Amniotic stem cell (primary cell): ENCODE results near the gene MATN1.
A peak's percentile ranks its signal among the peaks of the same experiment; 100 is the strongest.

Experiments
- DNase-seq: peaks from one replicate; lab custom pipeline; 2025; lab: John Stamatoyannopoulos, UW

Gene MATN1

DNA sequence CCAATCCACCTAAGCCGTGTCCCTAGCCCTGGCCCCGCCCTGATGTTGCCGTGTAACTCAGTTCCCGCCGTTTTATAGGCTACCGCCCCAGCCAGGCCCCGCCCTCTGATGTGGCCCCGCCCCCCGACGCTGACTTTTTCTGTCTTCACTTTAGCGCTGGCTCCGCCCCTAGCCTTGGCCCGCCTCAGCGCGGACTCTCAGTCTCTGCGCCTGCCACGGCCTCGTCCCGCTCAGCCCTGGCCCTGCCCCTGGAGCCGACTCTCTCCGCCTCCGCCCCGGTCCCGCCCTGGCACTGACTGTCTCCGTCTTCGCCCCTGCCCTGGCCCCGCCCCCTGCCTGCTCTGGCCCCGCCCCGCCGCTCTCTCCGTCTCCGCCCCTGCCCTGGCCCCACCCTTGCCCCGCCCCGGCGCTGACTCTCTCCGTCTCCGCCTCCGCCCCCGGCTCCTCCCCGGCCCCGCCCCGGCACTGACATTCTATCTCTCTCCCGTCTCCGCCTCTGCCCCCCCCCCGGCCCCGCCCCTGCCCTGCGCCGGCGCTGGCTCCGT, 5.2 kb downstream of the MATN1 start:
- peak; percentile 100 for DNase-seq

DNA sequence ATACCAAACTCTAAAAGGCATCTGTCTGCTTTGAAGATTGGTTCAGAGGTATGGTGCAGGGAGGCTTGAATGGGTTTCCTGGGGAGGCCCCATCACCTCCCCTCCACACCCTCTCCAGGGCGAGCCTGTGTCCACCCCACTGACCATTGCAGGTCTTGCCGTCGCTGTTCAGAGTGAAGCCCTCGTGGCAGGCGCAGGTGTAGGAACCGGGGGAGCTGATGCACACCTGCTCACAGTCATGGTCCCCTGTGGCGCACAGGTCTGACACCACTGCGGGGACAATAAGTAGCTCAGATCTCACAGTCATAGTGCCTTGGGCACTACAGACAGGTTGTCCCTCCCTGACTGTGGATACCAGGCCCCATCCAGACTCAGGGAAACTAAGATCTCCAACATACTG, 6.7 kb downstream of the MATN1 start:
- no peak for DNase-seq

DNA sequence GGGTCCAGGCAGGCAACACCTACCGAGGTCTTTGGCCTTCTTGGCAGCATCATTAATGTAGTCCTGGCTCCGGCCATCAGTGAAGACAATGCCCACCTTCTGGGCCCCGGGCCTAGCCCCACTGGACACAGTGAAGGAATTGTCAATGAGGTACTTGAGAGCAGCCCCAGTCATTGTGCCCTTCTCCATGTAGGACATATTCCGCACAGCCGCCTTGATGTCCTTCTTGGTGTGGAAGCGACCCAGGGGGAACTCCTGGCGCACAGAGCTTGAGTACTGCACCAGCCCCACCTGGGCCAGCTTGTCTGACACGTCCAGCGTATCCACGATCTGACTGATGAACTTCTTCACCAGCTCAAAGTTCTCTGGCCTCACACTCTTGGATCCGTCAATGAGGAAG, 7.5 kb downstream of the MATN1 start:
- no peak for DNase-seq

DNA sequence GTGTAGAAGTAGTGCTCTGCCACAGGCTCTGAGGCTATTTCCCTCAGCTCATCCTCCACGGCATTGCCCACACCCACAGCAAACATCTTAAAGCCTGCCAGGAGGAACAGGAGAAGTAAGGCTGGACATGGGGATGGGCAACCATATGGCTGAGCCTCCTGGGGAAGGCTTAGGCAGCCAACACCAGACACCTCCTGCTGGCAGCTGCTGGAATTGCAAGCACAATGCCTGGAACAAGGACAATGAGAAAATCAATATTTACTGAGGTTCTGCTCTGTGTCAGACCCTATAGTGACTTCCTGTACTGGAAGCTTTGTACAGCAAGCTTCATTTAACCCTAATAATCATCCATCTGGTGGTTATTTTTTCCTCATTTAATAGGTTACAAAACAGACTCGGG, 8.2 kb downstream of the MATN1 start:
- no peak for DNase-seq

- no peak for DNase-seq
These were observed 8.8 kb downstream of the MATN1 start for GRCh38 chr1:30714536-30715090.

GRCh38 chr1:30714025-30714424, 9.4 kb downstream of the MATN1 start:
- DNase-seq: no peak

- DNase-seq: no peak
These were observed 10.1 kb downstream of the MATN1 start for GRCh38 chr1:30713311-30713710.

DNA sequence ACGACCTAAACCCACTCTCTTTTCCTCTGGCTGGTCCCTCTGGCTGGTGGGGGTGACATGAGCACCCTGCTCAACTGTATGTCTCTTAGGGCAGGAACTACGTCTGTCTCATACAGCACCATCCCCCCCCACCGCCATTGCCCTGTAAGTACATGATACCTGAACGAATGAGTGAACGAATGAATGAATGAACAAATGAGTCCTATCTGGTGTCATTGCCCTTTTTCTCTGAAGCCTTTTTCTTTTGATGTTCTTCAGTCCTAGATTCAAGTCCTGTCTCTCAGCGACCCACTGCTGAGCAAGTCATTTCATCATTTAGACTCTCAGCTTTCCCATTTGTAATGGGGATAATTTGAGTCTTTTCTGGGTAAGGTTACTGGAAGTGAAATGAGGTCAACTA, 10.8 kb downstream of the MATN1 start:
- DNase-seq: no peak

DNA sequence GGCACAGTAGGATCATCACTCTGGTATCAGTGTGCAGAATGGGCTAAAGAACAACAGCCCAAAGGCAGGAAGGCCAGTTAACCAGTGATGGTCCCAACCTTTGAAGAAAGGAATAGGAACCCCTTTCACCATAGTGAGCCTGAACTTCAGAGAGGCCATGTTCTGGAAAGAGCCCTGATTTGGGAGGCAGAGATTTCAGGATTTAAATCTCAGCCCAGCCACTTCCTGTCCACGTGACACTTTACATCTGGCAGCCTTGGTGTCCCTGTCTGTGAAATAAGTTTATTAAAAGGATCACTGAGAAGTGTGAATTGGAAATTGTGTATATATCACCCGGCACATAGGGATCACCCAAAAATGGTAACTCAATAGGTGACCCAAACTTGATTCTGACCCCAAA, 13.0 kb downstream of the MATN1 start:
- no peak for DNase-seq

DNA sequence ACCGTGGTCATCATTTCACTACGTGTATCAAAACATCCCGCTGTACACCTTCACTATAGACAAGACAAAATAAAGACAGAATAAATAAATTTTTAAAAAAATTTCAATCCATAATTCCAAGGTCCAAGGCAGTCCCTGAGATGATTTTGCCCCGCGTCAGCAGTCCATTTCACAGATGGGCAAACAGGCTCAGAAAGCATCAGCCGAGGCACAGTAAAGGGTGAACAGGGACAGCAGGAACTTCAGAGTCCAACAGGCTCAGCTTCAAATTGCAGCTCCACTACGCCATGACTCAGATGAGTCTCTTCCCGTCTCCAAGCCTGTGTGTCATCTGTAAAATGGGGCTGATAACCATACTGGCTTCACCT, 15.0 kb downstream of the MATN1 start:
- no peak for DNase-seq

GRCh38 chr1:30707412-30708360, 15.7 kb downstream of the MATN1 start:
- peak; percentile 15 for DNase-seq

DNA sequence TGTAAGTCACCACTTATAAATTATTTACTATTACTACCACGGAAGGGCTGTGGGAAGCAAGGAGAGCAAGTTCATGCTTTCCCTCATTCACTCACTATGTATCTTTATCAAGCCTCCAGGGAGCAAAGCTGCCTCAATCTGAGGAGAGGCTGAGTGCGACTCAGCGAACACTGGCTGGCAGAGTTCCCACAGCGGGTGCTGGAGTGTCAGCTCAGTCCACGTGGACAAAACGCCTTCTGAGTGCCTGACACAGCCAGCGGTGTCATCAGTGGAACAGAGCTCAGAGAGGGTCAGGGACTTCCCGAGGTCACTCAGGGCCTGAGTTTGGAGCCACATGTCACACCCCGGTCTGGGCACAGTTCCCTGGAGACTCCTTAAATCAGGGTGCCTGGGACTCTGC, 16.9 kb downstream of the MATN1 start:
- no peak for DNase-seq

DNA sequence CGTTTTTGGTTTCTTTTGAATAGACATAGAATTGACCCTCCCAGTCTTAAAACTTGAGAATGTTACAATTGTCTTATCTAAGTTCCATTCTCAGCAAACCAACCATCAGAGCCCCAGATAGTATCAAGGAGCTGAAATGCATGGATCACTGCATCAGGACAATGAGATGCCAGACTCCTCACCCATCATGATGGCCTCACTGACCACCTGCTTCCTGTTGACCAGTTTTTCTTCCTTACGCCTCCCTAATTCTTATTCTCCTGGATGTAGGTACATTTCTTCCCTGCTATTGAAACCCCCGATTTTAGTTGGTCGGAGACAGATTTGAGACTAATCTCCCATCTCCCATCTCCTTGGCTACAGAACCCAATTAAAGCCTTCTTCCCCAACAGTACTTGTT, 17.7 kb downstream of the MATN1 start:
- no peak for DNase-seq

DNA sequence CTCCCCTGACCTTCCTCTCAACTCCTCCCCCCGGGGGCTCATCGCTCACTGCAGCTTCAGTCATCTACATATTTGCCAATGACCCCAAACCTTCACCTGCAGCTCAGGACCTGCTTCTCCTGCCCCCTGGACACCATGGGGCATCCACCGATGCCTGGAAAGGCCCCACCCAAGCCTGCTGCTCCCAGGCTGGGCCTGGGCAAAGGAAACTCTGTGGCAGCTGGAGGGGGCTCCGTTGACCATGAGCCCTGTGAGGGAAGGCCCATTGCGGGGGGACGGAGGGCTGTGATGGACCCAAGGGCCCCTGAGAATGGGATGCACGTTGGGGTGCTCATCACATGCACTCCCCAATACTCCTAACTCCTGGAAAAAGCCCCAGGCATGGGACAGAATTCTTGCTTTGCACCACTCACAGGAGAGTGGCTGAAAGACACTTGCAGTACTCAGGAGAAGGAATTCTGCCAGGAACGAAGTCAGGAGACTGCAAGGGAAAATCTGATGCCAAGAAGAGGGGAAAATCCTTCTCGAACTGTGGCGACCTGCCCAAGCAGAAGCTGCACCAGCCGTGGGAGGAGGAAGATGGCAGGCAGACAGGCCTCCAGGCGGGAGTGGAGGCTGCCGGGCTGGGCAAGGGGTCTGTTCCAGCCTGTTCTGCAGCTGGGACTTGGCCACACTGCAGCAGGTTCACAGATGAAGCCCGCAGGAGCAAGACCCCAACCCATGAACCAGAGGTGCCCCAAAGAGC, 18.4 kb downstream of the MATN1 start:
- DNase-seq: no peak

DNA sequence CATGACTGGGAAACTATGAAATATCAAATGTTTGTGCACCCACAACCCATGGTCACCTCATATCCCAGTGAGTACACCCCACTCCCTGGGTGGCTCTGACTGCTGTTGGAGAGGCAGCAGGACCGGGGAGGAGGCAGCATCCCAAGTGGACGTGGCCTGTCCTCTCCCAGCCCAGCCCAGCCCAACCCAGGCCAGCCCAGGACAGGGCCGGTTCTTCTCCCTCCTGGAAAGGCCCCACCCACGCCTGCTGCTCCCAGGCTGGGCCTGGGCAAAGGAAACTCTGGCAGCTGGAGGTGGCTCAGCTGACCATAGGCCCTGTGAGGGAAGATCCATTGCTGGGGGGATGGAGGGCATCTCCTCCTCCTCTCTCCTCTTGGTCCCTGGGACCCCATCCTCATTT, 19.1 kb downstream of the MATN1 start:
- DNase-seq: no peak

- DNase-seq: no peak
These were observed 20.6 kb downstream of the MATN1 start for GRCh38 chr1:30702823-30703222.

- DNase-seq: no peak
These were observed 22.1 kb downstream of the MATN1 start for GRCh38 chr1:30701258-30701633.

DNA sequence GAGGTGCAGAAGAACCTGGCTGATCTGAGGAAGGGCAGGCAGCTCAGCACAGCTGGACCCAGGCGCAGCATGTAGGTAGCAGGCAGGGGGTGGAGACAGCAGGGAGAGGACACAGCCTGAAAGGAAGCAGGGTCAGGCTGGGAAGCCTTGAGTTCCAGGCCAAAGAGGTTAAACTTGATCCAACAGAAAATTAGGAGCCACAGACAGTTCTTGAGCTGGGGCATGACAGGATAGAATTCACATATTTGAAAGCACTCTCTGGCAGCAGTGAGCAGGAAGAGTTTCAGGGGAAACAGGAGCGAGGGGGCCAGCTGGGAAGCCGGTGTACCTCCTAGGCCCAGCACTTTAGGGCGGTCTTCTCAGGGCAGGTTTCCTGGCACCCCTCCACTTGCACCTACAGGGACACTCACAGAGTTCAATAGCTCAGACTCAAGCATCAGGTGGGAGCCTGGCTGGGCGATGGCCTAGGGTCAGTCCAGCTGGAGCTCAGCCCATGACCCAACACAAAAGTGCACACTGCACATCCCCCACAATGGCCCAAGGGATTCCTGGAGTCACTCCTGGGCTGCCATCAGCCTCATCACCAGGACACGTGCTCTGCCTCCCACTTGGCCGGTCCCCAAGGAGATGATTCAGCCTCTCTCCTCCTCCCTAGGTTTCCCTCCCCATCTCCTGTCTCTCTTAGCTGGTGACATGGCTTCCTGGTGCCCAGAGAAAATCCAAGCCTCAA, 22.7 kb downstream of the MATN1 start:
- peak; percentile 38 for DNase-seq

GRCh38 chr1:30699762-30700161, 23.6 kb downstream of the MATN1 start:
- no peak for DNase-seq

- DNase-seq: no peak
These were observed 24.9 kb downstream of the MATN1 start for GRCh38 chr1:30698401-30698981.

DNA sequence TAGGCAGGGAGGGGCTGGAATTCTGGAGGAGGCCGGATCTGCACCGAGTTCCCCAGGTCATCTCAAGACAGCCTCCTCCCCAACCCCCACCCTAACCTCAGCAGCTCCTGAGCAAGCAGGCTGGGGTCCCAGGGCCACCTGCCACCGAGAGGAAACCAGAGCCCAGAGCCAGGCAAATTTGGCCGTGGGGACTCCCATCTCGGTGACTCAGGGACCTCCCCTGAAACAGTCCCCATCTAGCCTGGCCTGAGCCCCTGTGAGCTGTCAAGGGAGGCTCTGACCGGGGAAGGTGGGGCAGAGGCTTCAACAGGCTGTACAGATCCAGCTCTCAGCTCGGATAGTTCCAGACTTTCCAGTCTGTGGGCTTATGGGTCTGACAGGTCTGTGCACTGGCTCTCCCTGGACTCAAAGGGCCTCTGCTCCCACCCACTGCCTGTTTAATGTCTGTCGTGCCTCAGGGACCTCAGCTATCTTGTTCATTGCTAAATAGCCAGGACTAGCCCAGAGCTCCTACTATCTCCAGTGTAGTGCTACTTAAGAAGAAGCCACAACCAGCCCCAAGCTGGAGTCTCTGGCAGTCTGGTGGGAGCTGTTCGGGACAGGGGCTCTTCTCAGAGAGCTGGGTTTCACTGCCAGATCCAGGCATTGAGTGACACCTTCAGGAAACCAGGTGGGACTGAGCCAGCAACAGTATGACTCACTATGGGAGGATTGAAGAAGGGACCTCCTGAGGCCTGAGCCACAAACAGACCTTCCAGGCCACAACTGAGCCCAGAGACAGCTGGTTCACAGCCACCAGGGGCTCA, 25.6 kb downstream of the MATN1 start:
- DNase-seq: no peak
